Measurements from ENCODE around the gene TSPAN14.

The TSPAN14 gene

GRCh38 chr10:80487421-80487785 is 33.3 kb downstream of the TSPAN14 start:
- DNase-seq (ENCODE audit: low read depth in 2 of 2): no peak

- peak; percentile 51 to 64 for DNase-seq (ENCODE audit: low read depth in 2 of 2)
Measured at GRCh38 chr10:80487791-80488538, 33.9 kb downstream of the TSPAN14 start.

DNA sequence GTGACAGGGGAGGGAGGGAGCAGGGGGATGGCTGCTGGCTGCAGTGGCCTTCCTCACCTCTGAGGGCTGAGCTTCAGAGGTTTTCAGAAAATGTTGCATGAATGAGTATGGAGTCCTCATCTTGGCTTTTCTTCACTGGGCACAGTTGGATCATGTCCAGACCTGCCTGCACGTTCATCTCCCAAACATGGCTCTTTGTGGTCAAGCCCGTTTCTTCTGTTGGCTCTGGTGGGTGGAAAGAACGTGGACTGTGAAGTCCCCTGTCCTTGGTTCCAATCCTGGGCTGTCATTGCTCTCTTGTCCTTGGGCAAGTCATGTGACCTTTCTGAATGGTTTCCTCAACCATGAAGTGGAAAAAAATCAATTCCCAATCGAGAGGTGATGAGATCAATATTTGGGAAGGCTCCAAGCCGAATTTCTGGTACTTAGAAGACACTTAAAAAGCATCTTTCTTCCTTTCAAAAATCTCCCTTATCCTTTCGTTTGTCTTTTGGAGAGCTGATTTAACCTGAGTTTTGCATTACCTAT is 34.5 kb downstream of the TSPAN14 start:
- DNase-seq (ENCODE audit: low read depth in 2 of 2): no peak

GRCh38 chr10:80489371-80490112 is 35.4 kb downstream of the TSPAN14 start:
- no peak for DNase-seq (ENCODE audit: low read depth in 2 of 2)

- no peak for DNase-seq (ENCODE audit: low read depth in 2 of 2)
Measured at GRCh38 chr10:80491251-80492102, 37.4 kb downstream of the TSPAN14 start.

DNA sequence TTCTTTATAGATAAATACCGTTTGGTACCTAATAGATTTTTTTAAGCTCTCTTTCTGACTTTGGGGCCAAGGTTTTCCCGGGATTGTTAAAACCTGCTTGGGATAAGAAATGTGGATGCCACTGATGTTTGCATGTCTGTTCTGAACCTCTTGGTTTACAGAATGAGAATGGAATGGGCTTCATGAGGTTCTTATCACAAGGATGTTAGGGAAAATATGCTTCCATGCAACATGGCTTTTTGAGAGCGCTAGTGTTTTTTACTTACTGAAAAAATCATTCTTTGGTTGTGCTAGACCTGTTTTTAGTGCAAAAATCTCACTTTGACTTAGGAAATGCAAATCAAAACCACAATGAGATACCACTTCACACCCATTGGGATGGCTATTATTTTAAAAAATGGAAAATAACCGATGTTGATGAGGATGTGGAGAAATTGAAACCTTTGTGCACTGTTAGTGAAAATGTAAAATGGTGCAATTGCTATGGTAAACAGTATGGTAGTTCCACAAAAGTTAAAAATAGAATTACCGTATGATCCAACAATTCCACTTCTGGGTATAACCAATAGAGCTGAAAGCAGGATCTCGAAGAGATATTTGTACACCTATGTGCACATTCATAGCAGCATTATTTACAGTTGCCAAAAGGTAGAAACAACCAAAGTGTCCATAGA is 38.9 kb downstream of the TSPAN14 start:
- DNase-seq (ENCODE audit: low read depth in 2 of 2): no peak

- no peak for DNase-seq (ENCODE audit: low read depth in 2 of 2)
Measured at GRCh38 chr10:80493522-80494051, 39.5 kb downstream of the TSPAN14 start.

GRCh38 chr10:80496555-80497172 is 42.6 kb downstream of the TSPAN14 start:
- DNase-seq (ENCODE audit: low read depth in 2 of 2): no peak

DNA sequence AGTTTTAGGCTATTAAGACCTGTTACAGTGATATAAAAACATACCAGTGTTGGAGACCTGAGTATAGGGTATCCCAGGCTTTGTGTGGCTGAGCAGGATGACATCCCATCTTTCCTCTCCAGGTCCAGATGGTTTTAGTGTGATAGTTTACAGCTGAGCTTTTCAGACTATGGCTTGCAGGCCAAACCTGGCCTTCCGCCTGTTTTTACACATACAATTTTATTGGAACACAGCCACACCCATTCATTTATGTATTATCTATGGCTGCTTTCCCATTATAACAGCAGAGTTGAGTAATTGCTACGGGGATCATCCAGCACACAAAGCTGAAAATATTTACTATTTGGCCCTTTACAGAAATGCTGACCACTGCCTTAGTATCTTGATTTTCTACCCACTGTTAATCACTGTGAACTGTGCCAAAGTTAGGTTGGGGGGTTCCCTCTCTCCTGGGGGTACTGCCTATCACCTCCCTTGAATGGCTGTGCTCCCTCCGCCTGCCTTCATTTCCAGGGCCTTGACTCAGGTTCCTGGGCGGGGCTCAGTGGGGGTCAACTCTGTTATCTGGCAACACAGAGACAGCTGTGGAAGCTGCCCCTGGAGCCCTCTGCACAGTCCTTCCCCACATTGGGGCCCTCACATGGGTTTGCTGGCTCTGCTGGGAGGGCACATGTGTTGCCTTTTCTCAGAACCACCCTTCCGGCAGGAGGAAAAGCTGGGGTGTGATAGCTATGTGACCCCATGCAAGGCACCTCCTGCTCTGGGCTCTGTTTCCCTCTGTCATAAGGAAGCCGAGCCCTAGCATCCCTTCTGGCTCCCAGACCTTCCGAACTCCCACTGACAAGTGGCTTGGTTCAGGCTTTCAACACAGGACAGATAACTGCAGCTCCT is 43.3 kb downstream of the TSPAN14 start:
- no peak for DNase-seq (ENCODE audit: low read depth in 2 of 2)

GRCh38 chr10:80498078-80498832 is 44.1 kb downstream of the TSPAN14 start:
- DNase-seq (ENCODE audit: low read depth in 2 of 2): no peak

GRCh38 chr10:80498833-80499741 is 45.0 kb downstream of the TSPAN14 start:
- peak; percentile 57 to 70 for DNase-seq (ENCODE audit: low read depth in 2 of 2)

DNA sequence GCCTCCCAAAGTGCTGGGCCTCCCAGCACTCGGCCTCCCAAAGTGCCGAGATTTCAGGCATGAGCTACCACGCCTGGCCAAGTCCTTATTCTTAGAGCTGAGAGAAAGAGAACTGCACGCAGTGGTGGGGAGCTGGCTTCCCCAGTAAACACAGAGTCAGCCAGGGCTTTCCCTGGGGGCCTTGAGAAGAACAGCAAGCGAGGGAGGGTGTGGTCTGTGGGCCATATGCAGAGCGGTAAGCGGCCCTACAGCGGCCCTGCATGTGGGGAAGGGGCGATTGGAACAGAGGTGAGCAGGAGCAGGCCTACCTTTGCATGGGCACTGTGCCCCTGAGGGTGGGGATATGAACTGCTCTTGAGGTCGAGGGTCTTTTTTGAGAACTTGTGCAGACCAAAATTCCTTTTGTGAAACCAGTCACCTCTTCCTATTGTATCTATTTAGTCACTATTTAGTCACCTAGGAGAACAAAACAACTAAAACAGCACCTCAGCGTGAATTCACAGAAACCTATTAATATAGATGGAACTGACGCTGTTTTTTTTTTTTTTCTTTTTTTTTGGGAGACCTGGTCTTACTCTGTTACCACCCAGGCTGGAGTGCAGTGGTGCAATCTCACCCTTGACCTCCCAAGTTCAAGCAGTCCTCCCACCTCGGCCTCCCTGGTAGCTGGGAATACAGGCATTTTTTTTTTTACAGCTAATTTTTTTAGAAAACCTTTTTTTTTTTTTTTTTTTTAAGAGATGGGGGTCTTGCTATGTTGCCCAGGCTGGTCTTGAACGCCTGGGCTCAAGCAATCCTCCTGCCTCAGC is 46.7 kb downstream of the TSPAN14 start:
- DNase-seq (ENCODE audit: low read depth in 2 of 2): no peak

- no peak for DNase-seq (ENCODE audit: low read depth in 2 of 2)
Measured at GRCh38 chr10:80501381-80501912, 47.3 kb downstream of the TSPAN14 start.

- DNase-seq (ENCODE audit: low read depth in 2 of 2): no peak
Measured at GRCh38 chr10:80501913-80502521, 47.9 kb downstream of the TSPAN14 start.

- DNase-seq (ENCODE audit: low read depth in 2 of 2): no peak
Measured at GRCh38 chr10:80502621-80503583, 48.8 kb downstream of the TSPAN14 start.

All from stimulated activated CD8-positive, alpha-beta memory T cell treated with anti-CD3 and anti-CD28 coated beads, Interleukin-15, amount 100 ng/mL, for 48 hours (primary cell).